Natural killer cell treated with Interleukin-12 subunit alpha and Interleukin-12 subunit beta and Interleukin-15 and Interleukin-18, amount 100 ng/mL, for 72 hours (primary cell): ENCODE results near the gene DEFB129. TPM values are rescaled to one million over a fixed set of nuclear protein-coding genes. Genes with fewer than 3 reads are reported as not detected.
"Not testable (repeated sequence)": the region's sequence is repeated elsewhere in the genome, so short reads cannot be mapped to it uniquely, and the experiment has no call there.

Experiments used
- ATAC-seq, 2 donors: fragments of 150-1000 bp; cut with Tn5 transposase in 1 of 2; sonication (Bioruptor Pico), chemical (Tn5 transposase) in 1 of 2; 2 replicates each; pipeline ENCODE4 v1.10.0; 2021
- DNase-seq: peaks from one replicate; pipeline ENCODE4 v3.0.0; 2022; ENCODE audit warnings: low spot score
- H3K27ac Mint-ChIP-seq, 2 donors: 1 replicate in 1 of 2; 2 replicates in 1 of 2; pipeline ENCODE4 v1.8.0; 2022; ENCODE audit warnings: mixed read lengths in 2 of 2, mild to moderate bottlenecking in 1 of 2, moderate library complexity in 1 of 2
- H3K27me3 Mint-ChIP-seq, 2 donors: 1 replicate in 1 of 2; 2 replicates in 1 of 2; pipeline ENCODE4 v1.8.0; 2022; ENCODE audit warnings: mixed read lengths in 2 of 2
- H3K36me3 Mint-ChIP-seq: one replicate; pipeline ENCODE4 v1.8.0; 2022; ENCODE audit warnings: mixed read lengths
- H3K4me1 Mint-ChIP-seq, 2 donors: 1 replicate in 1 of 2; 2 replicates in 1 of 2; pipeline ENCODE4 v1.8.0; 2022; ENCODE audit warnings: low read depth in 2 of 2, mixed read lengths in 2 of 2, mild to moderate bottlenecking in 1 of 2
- H3K4me3 Mint-ChIP-seq: one replicate; pipeline ENCODE4 v1.8.0; 2022; ENCODE audit warnings: mixed read lengths
- H3K9me3 Mint-ChIP-seq: 2 replicates; pipeline ENCODE4 v1.8.0; 2022; ENCODE audit warnings: mixed read lengths
- total RNA-seq, 2 donors: library from RNA; stranded (reverse); gene quantifications; one replicate each; pipeline ENCODE4 v1.2.3, GENCODE V29; 2022

Gene DEFB129
- total RNA-seq, 2 donors from 2014 or later, result not detected

GRCh38 chr20:221258-221830, 5.7 kb upstream of the DEFB129 start:
- no peaks in the 10 kb centered on the region for H3K36me3 Mint-ChIP-seq
- no peaks in the 10 kb centered on the region for H3K4me1 Mint-ChIP-seq
- no peak overlapping the region for H3K27ac Mint-ChIP-seq
- ATAC-seq (no peak), DNase-seq (no peak)
- no peaks in the 10 kb centered on the region for H3K9me3 Mint-ChIP-seq
- H3K27me3 Mint-ChIP-seq, result peaks cover 39 to 67% of the 10 kb centered on the region in 2 donors
- H3K4me3 Mint-ChIP-seq, result no peak overlapping the region

GRCh38 chr20:225879-226278, 1.2 kb upstream of the DEFB129 start:
- H3K36me3 Mint-ChIP-seq, H3K9me3 Mint-ChIP-seq, H3K4me3 Mint-ChIP-seq, ATAC-seq, DNase-seq, H3K4me1 Mint-ChIP-seq, H3K27ac Mint-ChIP-seq: not testable (repeated sequence)
- peaks cover 23 to 45% of the 10 kb centered on the region in 2 donors for H3K27me3 Mint-ChIP-seq

- H3K27ac Mint-ChIP-seq, result no peak overlapping the region
- no peaks in the 10 kb centered on the region for H3K4me1 Mint-ChIP-seq
- DNase-seq (no peak), ATAC-seq (no peak)
- no peaks in the 10 kb centered on the region for H3K9me3 Mint-ChIP-seq
- no peak overlapping the region for H3K4me3 Mint-ChIP-seq
- peaks cover 20 to 38% of the 10 kb centered on the region in 2 donors for H3K27me3 Mint-ChIP-seq
- H3K36me3 Mint-ChIP-seq, result no peaks in the 10 kb centered on the region
These were observed 514 bp downstream of the DEFB129 start for GRCh38 chr20:227439-228105.

- ATAC-seq (no peak), DNase-seq (no peak)
These were observed 8.8 kb downstream of the DEFB129 start for GRCh38 chr20:235891-236290.

GRCh38 chr20:237489-237888, 10.4 kb downstream of the DEFB129 start:
- Mint-ChIP-seq H3K27me3 (peaks cover 5 to 6% of the 10 kb centered on the region in 2 donors), H3K9me3 (no peaks in the 10 kb centered on the region), H3K27ac (peak overlapping the region; percentile 53 to 56), H3K4me1 (peaks cover 5 to 8% of the 10 kb centered on the region in 2 donors), H3K4me3 (peak overlapping the region; percentile 66), H3K36me3 (no peaks in the 10 kb centered on the region)
- peak; percentile 57 to 69 for ATAC-seq
- no peak for DNase-seq

More at GRCh38 chr20:235891-236290, 8.8 kb downstream of the DEFB129 start:
- Mint-ChIP-seq H3K27ac (no peak overlapping the region), H3K4me3 (no peak overlapping the region), H3K36me3 (no peaks in the 10 kb centered on the region), H3K4me1 (peaks cover 5 to 8% of the 10 kb centered on the region in 2 donors), H3K27me3 (peaks cover 5 to 6% of the 10 kb centered on the region in 2 donors), H3K9me3 (no peaks in the 10 kb centered on the region)

- peak overlapping the region; percentile 53 to 56 for H3K27ac Mint-ChIP-seq
- H3K4me1 Mint-ChIP-seq, result peaks cover 5 to 8% of the 10 kb centered on the region in 2 donors
- no peaks in the 10 kb centered on the region for H3K36me3 Mint-ChIP-seq
- H3K27me3 Mint-ChIP-seq, result peaks cover 6% of the 10 kb centered on the region in 2 donors
- DNase-seq, result no peak
- H3K9me3 Mint-ChIP-seq, result no peaks in the 10 kb centered on the region
- ATAC-seq, result peak in 1 of 2 donors; percentile 62
- peak overlapping the region; percentile 66 for H3K4me3 Mint-ChIP-seq
These were observed 10.9 kb downstream of the DEFB129 start for GRCh38 chr20:237929-238328.

GRCh38 chr20:242905-243304, 15.8 kb downstream of the DEFB129 start:
- no peaks in the 10 kb centered on the region for H3K9me3 Mint-ChIP-seq
- H3K4me3 Mint-ChIP-seq, result no peak overlapping the region
- no peaks in the 10 kb centered on the region for H3K36me3 Mint-ChIP-seq
- H3K27me3 Mint-ChIP-seq, result peaks cover 11 to 21% of the 10 kb centered on the region in 2 donors
- no peaks in the 10 kb centered on the region for H3K4me1 Mint-ChIP-seq
- no peak for DNase-seq
- no peak overlapping the region for H3K27ac Mint-ChIP-seq
- ATAC-seq, result no peak

- DNase-seq, result no peak
- H3K27ac Mint-ChIP-seq, result no peak overlapping the region
- no peak for ATAC-seq
- H3K27me3 Mint-ChIP-seq, result peaks cover 0 to 5% of the 10 kb centered on the region in 2 donors
- H3K36me3 Mint-ChIP-seq, result no peaks in the 10 kb centered on the region
- peaks cover 6 to 7% of the 10 kb centered on the region in 2 donors for H3K4me1 Mint-ChIP-seq
- no peaks in the 10 kb centered on the region for H3K9me3 Mint-ChIP-seq
- no peak overlapping the region for H3K4me3 Mint-ChIP-seq
These were observed 24.3 kb downstream of the DEFB129 start for GRCh38 chr20:251354-251753.

- Mint-ChIP-seq H3K36me3 (no peaks in the 10 kb centered on the region), H3K4me3 (no peak overlapping the region), H3K27ac (no peak overlapping the region), H3K4me1 (peaks cover 6 to 7% of the 10 kb centered on the region in 2 donors), H3K27me3 (peaks cover 5 to 7% of the 10 kb centered on the region in 2 donors), H3K9me3 (no peaks in the 10 kb centered on the region)
- ATAC-seq, result no peak
- no peak for DNase-seq
These were observed 25.7 kb downstream of the DEFB129 start for GRCh38 chr20:252801-253200.

GRCh38 chr20:253447-253846, 26.4 kb downstream of the DEFB129 start:
- not testable (repeated sequence) for ATAC-seq, H3K4me3 Mint-ChIP-seq, H3K36me3 Mint-ChIP-seq, H3K9me3 Mint-ChIP-seq, DNase-seq, H3K4me1 Mint-ChIP-seq, H3K27ac Mint-ChIP-seq
- peaks cover 8 to 13% of the 10 kb centered on the region in 2 donors for H3K27me3 Mint-ChIP-seq

- ATAC-seq (no peak), DNase-seq (no peak)
- Mint-ChIP-seq H3K4me3 (no peak within 1 kb of the TSS), H3K9me3 (no peaks in the 10 kb centered on the region), H3K4me1 (peaks cover 0 to 3% of the 10 kb centered on the region in 2 donors), H3K27me3 (peaks cover 17 to 27% of the 10 kb centered on the region in 2 donors), H3K36me3 (no peaks in the 10 kb centered on the region), H3K27ac (no peak within 1 kb of the TSS)
These were observed 30.4 kb downstream of the DEFB129 start, which contains the start of gene DEFB132 for GRCh38 chr20:257419-257818. TSS of gene DEFB132 (plus strand) at chr20:257724. CDS start at chr20:257779, 55 bp downstream.

GRCh38 chr20:258269-258858, 31.3 kb downstream of the DEFB129 start:
- Mint-ChIP-seq H3K4me1 (peaks cover 0 to 3% of the 10 kb centered on the region in 2 donors), H3K27ac (no peak overlapping the region), H3K4me3 (no peak overlapping the region), H3K36me3 (no peaks in the 10 kb centered on the region), H3K9me3 (no peaks in the 10 kb centered on the region), H3K27me3 (peaks cover 17 to 27% of the 10 kb centered on the region in 2 donors)
- DNase-seq (no peak), ATAC-seq (no peak)

GRCh38 chr20:258963-259362, 31.9 kb downstream of the DEFB129 start:
- DNase-seq (no peak), ATAC-seq (peak in 1 of 2 donors; percentile 17)
- H3K36me3 Mint-ChIP-seq, result no peaks in the 10 kb centered on the region
- H3K4me1 Mint-ChIP-seq, result peaks cover 0 to 3% of the 10 kb centered on the region in 2 donors
- no peak overlapping the region for H3K4me3 Mint-ChIP-seq
- H3K9me3 Mint-ChIP-seq, result no peaks in the 10 kb centered on the region
- H3K27ac Mint-ChIP-seq, result no peak overlapping the region
- H3K27me3 Mint-ChIP-seq, result peaks cover 17 to 27% of the 10 kb centered on the region in 2 donors

- H3K27ac Mint-ChIP-seq, result no peak overlapping the region
- ATAC-seq (no peak), DNase-seq (no peak)
- peaks cover 17 to 27% of the 10 kb centered on the region in 2 donors for H3K27me3 Mint-ChIP-seq
- H3K9me3 Mint-ChIP-seq, result no peaks in the 10 kb centered on the region
- H3K36me3 Mint-ChIP-seq, result no peaks in the 10 kb centered on the region
- no peak overlapping the region for H3K4me3 Mint-ChIP-seq
- H3K4me1 Mint-ChIP-seq, result peaks cover 0 to 3% of the 10 kb centered on the region in 2 donors
These were observed 32.9 kb downstream of the DEFB129 start for GRCh38 chr20:259981-260380.
